Endothelial cell of umbilical vein (primary cell): Measurements from ENCODE around the gene ADAT1. TPM values are rescaled to one million over a fixed set of nuclear protein-coding genes. Genes with fewer than 3 reads are reported as not detected.

Source experiments
- BruUV-seq: library from RNA; stranded (reverse); fragments of 400-500 nt; replicated peaks from 2 replicates; lab custom pipeline; 2021; lab: Mats Ljungman, UMichigan
- CTCF ChIA-PET: fragments of 300-600, 350-600 bp; sonication (Branson Sonifier 250); formaldehyde crosslinking; loops from one replicate; lab custom pipeline; 2021; ENCODE audit warnings: antibody characterized with exemption, inconsistent platforms; lab: Charles Lee
- POLR2A ChIA-PET: fragments of 300-600, 350-600 bp; sonication (Branson Sonifier 250); formaldehyde crosslinking; loops from one replicate; lab custom pipeline; 2021; ENCODE audit warnings: antibody characterized with exemption, inconsistent platforms; lab: Charles Lee
- DNase-seq: peaks from one replicate; pipeline ENCODE4 v3.0.0-alpha.2; 2011; ENCODE audit warnings: low read depth, low spot score
- FAIRE-seq: peaks from 2 replicates; lab custom pipeline; 2011; peaks lifted over from hg19 to GRCh38; lab: Jason Lieb, UNC
- H2AFZ ChIP-seq: 2 replicates; pipeline ENCODE4 v1.6.0; 2012; ENCODE audit warnings: low read depth, low read length, control low read depth, inconsistent platforms
- H3K27ac ChIP-seq: 2 replicates; pipeline ENCODE4 v1.5.1; 2011; ENCODE audit warnings: low read depth, mild to moderate bottlenecking, control low read depth, low read length, moderate library complexity; ENCODE audit not compliant: insufficient read depth
- H3K27me3 ChIP-seq, 2 experiments: 2 replicates each; pipeline versions ENCODE4 v1.6.0 to v1.6.1; 2011; ENCODE audit warnings: low read length in 2 of 2, mixed read lengths in 1 of 2; ENCODE audit not compliant: control insufficient read depth in 2 of 2, insufficient read depth in 2 of 2
- H3K36me3 ChIP-seq, 2 experiments: 2 replicates in 1 of 2; 3 replicates in 1 of 2; pipeline ENCODE4 v1.5.1; 2011; ENCODE audit warnings: low read length in 2 of 2, mild to moderate bottlenecking in 1 of 2, moderate library complexity in 1 of 2; ENCODE audit not compliant: control insufficient read depth in 2 of 2, insufficient read depth in 2 of 2; ENCODE audit errors: extremely low read depth in 1 of 2
- H3K4me1 ChIP-seq: 3 replicates; pipeline ENCODE4 v1.5.1; 2011; ENCODE audit warnings: mild to moderate bottlenecking, low read length; ENCODE audit not compliant: control insufficient read depth, insufficient read depth; ENCODE audit errors: extremely low read depth
- H3K4me2 ChIP-seq: 2 replicates; pipeline ENCODE4 v1.6.1; 2011; ENCODE audit warnings: low read length, control low read depth, mixed read lengths; ENCODE audit not compliant: insufficient read depth
- H3K4me3 ChIP-seq, 3 experiments: fragments of 200-600 bp in 1 of 3; sonication (generic), shearing (Covaris generic) in 1 of 3; replicated peaks in 1 of 3; 2 replicates each; pipeline ENCODE4 v1.5.1; 2011 to 2016; ENCODE audit warnings: control low read depth in 3 of 3, low read length in 3 of 3, mild to moderate bottlenecking in 2 of 3, inconsistent platforms in 1 of 3, low read depth in 1 of 3, moderate library complexity in 1 of 3; ENCODE audit not compliant: insufficient read depth in 1 of 3
- H3K79me2 ChIP-seq: 2 replicates; pipeline ENCODE4 v1.6.0; 2012; ENCODE audit warnings: low read length, inconsistent platforms; ENCODE audit not compliant: control insufficient read depth, insufficient read depth
- H3K9ac ChIP-seq: replicated peaks from 2 replicates; pipeline ENCODE3; 2011; ENCODE audit warnings: low read length, control low read depth; ENCODE audit not compliant: insufficient read depth; ENCODE audit errors: extremely low read depth
- H3K9me1 ChIP-seq: replicated peaks from 3 replicates; pipeline ENCODE4 v1.6.0; 2011; ENCODE audit warnings: mild to moderate bottlenecking, low read length; ENCODE audit not compliant: control insufficient read depth, insufficient read depth; ENCODE audit errors: extremely low read depth
- H3K9me3 ChIP-seq: replicated peaks from 2 replicates; pipeline ENCODE4 v1.5.1; 2012; ENCODE audit warnings: low read length, inconsistent platforms; ENCODE audit not compliant: control insufficient read depth, insufficient read depth
- H4K20me1 ChIP-seq: replicated peaks from 2 replicates; pipeline ENCODE3; 2011; ENCODE audit warnings: mild to moderate bottlenecking, low read length; ENCODE audit not compliant: control insufficient read depth, insufficient read depth; ENCODE audit errors: extremely low read depth
- MYC ChIP-seq: IDR thresholded peaks from one replicate; pipeline ENCODE4 v1.6.1; 2011; ENCODE audit warnings: mild to moderate bottlenecking, low read depth, low read length
- POLR2A ChIP-seq: IDR thresholded peaks from 2 replicates; pipeline ENCODE4 v1.6.1; 2012; ENCODE audit warnings: low read depth, mild to moderate bottlenecking, control low read depth, low read length
- dilution Hi-C: fragments of 300-500 bp; cut with MboI; formaldehyde crosslinking; loops from one replicate; pipeline ENCODE4 v1.15.0; 2019; ENCODE audit warnings: low sequenced_read_pairs; ENCODE audit not compliant: extremely low pct_ligation_motif_present
- intact Hi-C: fragments of 100-400 bp; cut with micrococcal nuclease; formaldehyde crosslinking; loops from one replicate; pipeline ENCODE4 v1.10.0; 2022
- polyA plus RNA-seq, 4 experiments: library from polyadenylated mRNA; depleted of rRNA in 3 of 4; stranded (reverse) in 3 of 4; unstranded in 1 of 4; fragments of >200 nt; gene quantifications; 2 replicates each; pipeline versions ENCODE4 v1.2.1 to v1.2.3, GENCODE V29; 2011 to 2012; ENCODE audit warnings: missing spikeins in 1 of 4
- total RNA-seq: library from RNA; stranded (reverse); gene quantifications from 2 replicates; pipeline ENCODE4 v1.2.3, GENCODE V29; 2021
- TF ChIP-seq, protein P1 (sequence below), 2 donors: IDR thresholded peaks; 1 replicate in 1 of 2; 2 replicates in 1 of 2; pipeline ENCODE4 v1.5.1; 2011; ENCODE audit warnings: low read length in 2 of 2, mild to moderate bottlenecking in 2 of 2, moderate library complexity in 2 of 2, control low read depth in 1 of 2, inconsistent platforms in 1 of 2, low read depth in 1 of 2; ENCODE audit not compliant: insufficient read depth in 1 of 2; ENCODE audit errors: extremely low read depth in 1 of 2
- TF ChIP-seq, protein P2 (sequence below): IDR thresholded peaks from 2 replicates; pipeline ENCODE4 v1.6.1; 2011; ENCODE audit not compliant: insufficient read depth, insufficient read length

ADAT1 gene
- total and polyA plus RNA-seq, 2 donors (not counting 3 experiments of a cell fraction or from before 2014, with no cell fraction given) = 27.2 to 56.6 TPM

DNA sequence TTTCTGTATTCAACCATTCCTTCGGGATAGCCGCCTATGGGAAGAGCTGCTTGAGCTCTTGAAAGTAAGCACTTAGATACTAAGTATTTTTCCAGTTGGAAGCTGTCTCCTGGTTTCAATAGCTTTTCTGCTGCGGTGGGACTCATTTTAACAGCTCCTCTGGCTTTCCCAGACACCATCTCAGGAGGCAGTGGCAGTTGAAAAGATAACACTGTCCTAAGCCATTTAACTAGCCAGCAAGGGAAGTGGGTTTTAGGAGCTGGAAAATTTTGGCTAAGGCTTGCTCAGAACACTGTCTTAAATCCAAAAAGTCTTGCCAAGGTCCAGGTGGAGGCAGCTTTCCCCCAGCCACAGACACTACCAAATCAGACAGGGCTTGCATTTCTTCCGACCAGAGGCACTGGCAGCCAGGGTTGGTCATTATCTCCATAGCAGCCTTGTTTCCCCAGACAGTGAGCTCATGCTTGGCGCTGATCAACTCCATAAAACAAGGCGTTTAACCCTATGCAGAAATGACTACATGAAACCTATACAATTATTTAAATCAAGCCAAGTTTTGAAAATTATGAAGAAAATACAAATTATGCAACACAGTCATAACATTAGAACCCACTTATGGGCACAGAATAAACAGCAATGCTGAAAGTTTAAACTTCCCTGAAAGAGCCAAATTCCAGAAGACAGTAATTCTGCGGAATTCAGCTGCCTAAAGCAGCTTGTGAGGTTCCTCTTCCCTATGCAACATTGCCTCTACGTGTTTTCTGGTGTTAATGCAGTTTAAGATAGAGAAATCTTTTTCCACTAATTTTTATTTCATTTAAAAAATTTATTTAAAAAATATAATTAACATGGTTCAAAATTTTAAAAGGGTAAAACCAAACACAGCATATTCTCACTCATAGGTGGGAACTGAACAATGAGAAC lies 31.9 kb downstream of the ADAT1 start:
- H3K79me2 ChIP-seq = no peaks in the 10 kb centered on the region
- H2AFZ ChIP-seq = no peak overlapping the region
- ChIA-PET POLR2A (no interaction called here), CTCF (interaction anchor here (0.9 to 1.2 kb wide), 5 partner anchors 8 to 32 kb away, joined by 3 to 4 read pairs (median 3); partner anchors contain the start of gene ADAT1)
- no peak overlapping the region for H3K4me3 ChIP-seq
- no peak overlapping the region for H3K9ac ChIP-seq
- H3K4me2 ChIP-seq = no peak overlapping the region
- peaks cover 16% of the 10 kb centered on the region for H3K4me1 ChIP-seq
- no peaks in the 10 kb centered on the region for H3K9me1 ChIP-seq
- H3K36me3 ChIP-seq = peaks cover 0 to 3% of the 10 kb centered on the region in 2 experiments
- BruUV-seq = no TSS peak
- DNase-seq (peak; percentile 52), FAIRE-seq (peak; percentile 59)
- intact Hi-C loops = no loop called here
- dilution Hi-C loops = no loop called here
- no peaks in the 10 kb centered on the region for H4K20me1 ChIP-seq
- no peaks in the 10 kb centered on the region for H3K9me3 ChIP-seq
- TF ChIP-seq, protein P1, sequence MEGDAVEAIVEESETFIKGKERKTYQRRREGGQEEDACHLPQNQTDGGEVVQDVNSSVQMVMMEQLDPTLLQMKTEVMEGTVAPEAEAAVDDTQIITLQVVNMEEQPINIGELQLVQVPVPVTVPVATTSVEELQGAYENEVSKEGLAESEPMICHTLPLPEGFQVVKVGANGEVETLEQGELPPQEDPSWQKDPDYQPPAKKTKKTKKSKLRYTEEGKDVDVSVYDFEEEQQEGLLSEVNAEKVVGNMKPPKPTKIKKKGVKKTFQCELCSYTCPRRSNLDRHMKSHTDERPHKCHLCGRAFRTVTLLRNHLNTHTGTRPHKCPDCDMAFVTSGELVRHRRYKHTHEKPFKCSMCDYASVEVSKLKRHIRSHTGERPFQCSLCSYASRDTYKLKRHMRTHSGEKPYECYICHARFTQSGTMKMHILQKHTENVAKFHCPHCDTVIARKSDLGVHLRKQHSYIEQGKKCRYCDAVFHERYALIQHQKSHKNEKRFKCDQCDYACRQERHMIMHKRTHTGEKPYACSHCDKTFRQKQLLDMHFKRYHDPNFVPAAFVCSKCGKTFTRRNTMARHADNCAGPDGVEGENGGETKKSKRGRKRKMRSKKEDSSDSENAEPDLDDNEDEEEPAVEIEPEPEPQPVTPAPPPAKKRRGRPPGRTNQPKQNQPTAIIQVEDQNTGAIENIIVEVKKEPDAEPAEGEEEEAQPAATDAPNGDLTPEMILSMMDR (IDR thresholded peaks at IDR 0.05; ENCODE audit: extremely low read depth in 1 of 2, insufficient read depth in 1 of 2, low read depth in 1 of 2, low read length in 2 of 2) = no peak
- no peak for TF ChIP-seq MYC
- TF ChIP-seq, protein P2, sequence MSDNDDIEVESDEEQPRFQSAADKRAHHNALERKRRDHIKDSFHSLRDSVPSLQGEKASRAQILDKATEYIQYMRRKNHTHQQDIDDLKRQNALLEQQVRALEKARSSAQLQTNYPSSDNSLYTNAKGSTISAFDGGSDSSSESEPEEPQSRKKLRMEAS = no peak
- no peak for TF ChIP-seq POLR2A
- peak overlapping the region; percentile 3 for H3K27ac ChIP-seq
- no peaks in the 10 kb centered on the region for H3K27me3 ChIP-seq
